ENCODE results near the gene LMTK2. TPM values are rescaled to one million over a fixed set of nuclear protein-coding genes. Genes with fewer than 3 reads are reported as not detected.
A peak's percentile ranks its signal among the peaks of the same experiment; 100 is the strongest.

The LMTK2 gene
- total RNA-seq, 1 donor from 2014 or later: 21.6 TPM

- H3K27ac ChIP-seq: no peak overlapping the region
- TF ChIP-seq CTCF (IDR thresholded peaks at IDR 0.05) (no peak), POLR2A (IDR thresholded peaks at IDR 0.05) (no peak), POLR2AphosphoS5 (IDR thresholded peaks at IDR 0.05; ENCODE audit: insufficient read depth in 1 of 2, low read depth in 1 of 2) (no peak)
- H3K4me3 ChIP-seq: no peak overlapping the region
- H3K27me3 ChIP-seq: no peaks in the 10 kb centered on the region
- peaks cover 0 to 29% of the 10 kb centered on the region in 2 donors for H3K36me3 ChIP-seq
- intact Hi-C loops (cut with DNase I): no loop called here
- H3K9me3 ChIP-seq: no peaks in the 10 kb centered on the region
- no peak for DNase-seq (ENCODE audit: extremely low spot score in 2 of 2)
- no peaks in the 10 kb centered on the region for H3K4me1 ChIP-seq
Observed at GRCh38 chr7:98174334-98175259, 67.9 kb downstream of the LMTK2 start.

- no peaks in the 10 kb centered on the region for H3K27me3 ChIP-seq
- no peak for DNase-seq (ENCODE audit: extremely low spot score in 2 of 2)
- TF ChIP-seq POLR2A (IDR thresholded peaks at IDR 0.05) (no peak), POLR2AphosphoS5 (IDR thresholded peaks at IDR 0.05; ENCODE audit: insufficient read depth in 1 of 2, low read depth in 1 of 2) (no peak), CTCF (IDR thresholded peaks at IDR 0.05) (no peak)
- H3K27ac ChIP-seq: no peak overlapping the region
- H3K36me3 ChIP-seq: peaks cover 0 to 29% of the 10 kb centered on the region in 2 donors
- H3K4me1 ChIP-seq: no peaks in the 10 kb centered on the region
- intact Hi-C loops (cut with DNase I): no loop called here
- no peaks in the 10 kb centered on the region for H3K9me3 ChIP-seq
- H3K4me3 ChIP-seq: no peak overlapping the region
Observed at GRCh38 chr7:98175260-98175940, 68.7 kb downstream of the LMTK2 start.

GRCh38 chr7:98177553-98177952, 70.9 kb downstream of the LMTK2 start:
- no peak for DNase-seq (ENCODE audit: extremely low spot score in 2 of 2)
- TF ChIP-seq POLR2A (IDR thresholded peaks at IDR 0.05) (no peak), POLR2AphosphoS5 (IDR thresholded peaks at IDR 0.05; ENCODE audit: insufficient read depth in 1 of 2, low read depth in 1 of 2) (no peak), CTCF (IDR thresholded peaks at IDR 0.05) (no peak)
- Histone ChIP-seq H3K4me3 (no peak overlapping the region), H3K36me3 (peaks cover 0 to 16% of the 10 kb centered on the region in 2 donors), H3K4me1 (no peaks in the 10 kb centered on the region), H3K9me3 (no peaks in the 10 kb centered on the region), H3K27me3 (no peaks in the 10 kb centered on the region), H3K27ac (no peak overlapping the region)
- intact Hi-C loops (cut with DNase I): no loop called here

- Histone ChIP-seq H3K27ac (no peak overlapping the region), H3K9me3 (no peaks in the 10 kb centered on the region), H3K27me3 (no peaks in the 10 kb centered on the region), H3K4me3 (no peak overlapping the region), H3K4me1 (no peaks in the 10 kb centered on the region), H3K36me3 (peaks cover 0 to 11% of the 10 kb centered on the region in 2 donors)
- no peak for DNase-seq (ENCODE audit: extremely low spot score in 2 of 2)
- TF ChIP-seq POLR2AphosphoS5 (IDR thresholded peaks at IDR 0.05; ENCODE audit: insufficient read depth in 1 of 2, low read depth in 1 of 2) (peak in 1 of 2 donors; percentile 39), CTCF (IDR thresholded peaks at IDR 0.05) (no peak)
- intact Hi-C loops (cut with DNase I): no loop called here
Observed at GRCh38 chr7:98178321-98178720, 71.7 kb downstream of the LMTK2 start.
